ENCODE data around the gene PWWP2B.

PWWP2B gene

DNA sequence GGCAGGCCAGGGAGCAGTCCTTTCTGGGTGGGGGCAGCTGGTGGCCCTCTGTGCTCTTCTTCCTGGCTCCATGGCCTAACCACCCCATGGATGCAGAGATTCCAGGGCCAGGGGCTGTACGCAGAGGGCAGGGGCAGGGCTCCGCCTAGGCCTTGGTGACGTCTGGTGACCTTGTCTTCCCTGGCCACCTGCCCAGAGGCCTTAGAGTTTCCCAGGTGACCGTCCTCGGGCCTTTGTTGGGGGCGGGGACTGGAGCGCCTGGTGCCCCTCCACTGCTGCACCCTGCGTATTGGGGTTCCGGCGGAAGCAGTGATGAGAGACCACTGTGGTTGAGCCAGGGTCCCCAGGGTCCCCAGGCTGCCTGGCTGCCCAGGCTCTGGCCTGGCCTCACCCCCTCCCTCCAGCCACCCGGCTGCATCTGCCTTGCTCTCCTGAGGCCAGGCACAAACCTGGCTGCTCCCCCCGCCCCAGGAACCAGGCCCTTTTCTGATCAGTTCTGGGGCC lies 10.3 kb downstream of the PWWP2B start:
- no peak for DNase-seq (ENCODE audit: low read depth in 2 of 2)

DNA sequence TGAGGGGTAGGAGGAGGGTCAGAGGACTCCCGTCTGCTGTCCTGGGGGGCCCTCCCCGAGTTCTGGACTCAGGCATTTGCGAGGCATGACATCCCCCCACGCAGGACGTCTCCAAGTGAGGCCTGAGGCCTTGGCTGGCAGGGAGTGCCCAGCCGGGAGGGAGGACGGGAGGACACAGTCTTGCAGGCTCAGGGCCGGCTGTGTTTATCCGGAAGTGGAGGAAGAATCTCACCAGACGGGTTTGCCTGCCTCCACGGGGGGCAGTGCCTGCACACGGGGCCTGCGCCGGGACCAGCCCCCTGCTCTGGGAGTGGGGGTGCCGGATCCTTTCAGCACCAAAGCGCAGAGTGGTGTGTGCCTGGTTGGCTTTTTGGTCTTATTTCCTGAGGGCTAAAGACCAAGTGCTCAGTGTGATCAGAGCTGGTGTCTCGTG lies 10.9 kb downstream of the PWWP2B start:
- no peak for DNase-seq (ENCODE audit: low read depth in 2 of 2)

DNA sequence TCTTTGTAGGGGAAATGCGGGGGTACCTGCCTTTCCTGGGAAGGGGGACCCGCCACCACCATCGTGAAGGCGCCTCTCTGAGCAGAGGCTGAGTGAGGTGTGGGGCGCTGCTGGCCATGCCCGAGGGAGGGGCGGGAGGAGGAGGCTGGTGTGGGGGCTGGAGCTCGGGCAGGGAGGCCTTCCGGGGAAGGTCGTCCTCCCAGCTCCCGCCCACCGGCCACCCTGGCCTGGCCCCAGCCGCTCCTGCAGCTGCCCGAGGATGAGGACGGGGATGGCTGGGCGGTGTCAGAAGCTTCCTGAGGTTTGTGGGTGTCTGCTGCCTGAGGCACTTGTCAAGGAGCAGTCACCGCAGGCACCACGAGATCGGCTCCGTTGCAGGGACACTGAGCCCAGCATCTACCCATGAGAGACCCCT lies 11.4 kb downstream of the PWWP2B start:
- DNase-seq (ENCODE audit: low read depth in 2 of 2): no peak

DNA sequence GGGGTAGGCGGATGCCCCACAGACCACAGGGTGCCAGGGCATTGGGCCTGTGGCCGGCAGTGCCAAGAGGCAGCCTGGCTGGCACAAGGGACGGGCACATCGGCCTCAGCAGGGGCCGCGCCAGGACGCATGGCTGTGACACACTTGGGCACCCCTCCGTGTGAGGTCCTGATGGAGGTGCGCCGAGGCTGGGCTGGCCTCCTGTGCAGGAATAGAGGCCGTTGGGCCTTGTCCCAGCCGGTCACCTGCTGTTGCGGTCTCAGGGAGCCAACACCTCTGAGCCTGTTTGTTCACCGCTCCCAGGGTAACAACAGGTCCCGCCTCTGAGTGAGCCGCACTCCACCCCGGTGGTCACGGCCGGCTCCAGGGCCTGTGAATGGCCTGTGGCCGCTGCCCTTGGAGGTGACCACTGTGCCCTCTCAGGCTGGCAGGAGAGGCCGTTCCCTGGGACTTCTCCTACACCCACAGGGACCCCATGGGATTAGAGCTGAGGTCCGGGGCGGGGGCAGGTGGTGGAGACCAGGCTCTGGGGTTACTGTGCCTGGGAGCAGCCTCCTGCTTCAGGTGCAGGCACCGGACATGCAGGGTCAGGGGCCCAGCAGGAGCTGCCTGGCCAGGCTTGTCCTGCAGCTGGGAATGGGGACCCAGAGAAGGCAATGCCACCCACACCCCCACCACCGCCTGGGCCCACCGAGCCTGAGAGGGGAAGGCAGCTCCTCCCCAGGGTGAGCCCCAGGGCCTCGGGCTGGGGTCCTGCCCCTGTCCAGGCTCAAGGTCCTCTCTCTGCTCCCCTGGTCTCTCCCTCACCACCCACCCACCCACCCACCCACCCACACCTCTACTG lies 12.0 kb downstream of the PWWP2B start:
- no peak for DNase-seq (ENCODE audit: low read depth in 2 of 2)

DNA sequence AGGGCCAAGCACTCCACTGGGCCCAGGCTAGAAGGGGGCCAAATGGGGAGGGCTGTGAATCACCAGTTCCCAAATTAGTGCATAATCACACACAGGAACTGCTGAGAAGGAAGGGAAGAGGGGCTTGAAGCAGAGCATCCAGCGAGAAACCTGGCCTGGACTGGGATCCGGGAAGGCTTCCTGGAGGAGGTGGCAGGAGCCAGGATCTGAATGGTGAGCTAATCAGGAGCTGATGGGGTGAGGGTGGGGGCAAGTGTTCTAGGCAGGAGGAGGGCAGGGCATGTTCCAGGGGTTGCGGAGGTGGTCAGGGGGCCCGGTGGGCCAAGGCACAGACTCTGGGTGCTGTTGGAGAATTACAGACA lies 12.6 kb downstream of the PWWP2B start:
- DNase-seq (ENCODE audit: low read depth in 2 of 2): no peak

DNA sequence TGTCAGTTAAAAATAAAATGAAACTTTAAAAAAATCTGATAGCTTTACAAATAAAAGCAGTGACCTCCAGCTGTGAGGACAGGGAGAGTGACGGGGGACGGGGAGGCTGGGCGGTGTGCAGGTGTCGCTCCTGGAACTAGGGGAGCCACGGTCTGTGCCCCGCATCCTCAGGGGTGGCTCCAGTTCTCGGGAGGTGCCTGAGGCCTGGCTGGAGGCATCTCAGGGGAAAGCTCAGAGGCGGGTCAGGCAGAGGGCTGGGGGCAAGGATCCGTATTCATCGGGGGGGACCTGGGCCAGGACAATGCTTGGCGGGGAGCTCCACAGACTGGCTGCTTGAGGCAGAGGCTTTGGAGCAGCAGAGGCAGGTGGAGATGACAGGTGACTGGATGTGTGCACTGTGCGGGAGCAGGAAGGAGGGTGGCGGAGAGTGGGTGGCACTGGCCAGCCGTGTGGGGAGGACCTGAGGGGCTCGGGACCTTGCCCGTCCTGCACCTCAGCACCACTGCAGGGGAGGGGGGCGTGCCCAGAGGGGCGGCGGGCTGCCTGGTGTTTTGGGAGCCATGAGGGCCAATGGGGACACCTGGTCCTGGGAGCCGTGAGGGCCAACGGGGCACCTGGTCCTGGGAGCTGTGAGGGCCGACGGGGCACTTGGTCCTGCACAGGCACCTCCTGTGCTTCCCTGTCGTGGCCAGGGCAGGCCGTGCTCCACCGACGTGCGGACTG lies 13.2 kb downstream of the PWWP2B start:
- DNase-seq (ENCODE audit: low read depth in 2 of 2): no peak

DNA sequence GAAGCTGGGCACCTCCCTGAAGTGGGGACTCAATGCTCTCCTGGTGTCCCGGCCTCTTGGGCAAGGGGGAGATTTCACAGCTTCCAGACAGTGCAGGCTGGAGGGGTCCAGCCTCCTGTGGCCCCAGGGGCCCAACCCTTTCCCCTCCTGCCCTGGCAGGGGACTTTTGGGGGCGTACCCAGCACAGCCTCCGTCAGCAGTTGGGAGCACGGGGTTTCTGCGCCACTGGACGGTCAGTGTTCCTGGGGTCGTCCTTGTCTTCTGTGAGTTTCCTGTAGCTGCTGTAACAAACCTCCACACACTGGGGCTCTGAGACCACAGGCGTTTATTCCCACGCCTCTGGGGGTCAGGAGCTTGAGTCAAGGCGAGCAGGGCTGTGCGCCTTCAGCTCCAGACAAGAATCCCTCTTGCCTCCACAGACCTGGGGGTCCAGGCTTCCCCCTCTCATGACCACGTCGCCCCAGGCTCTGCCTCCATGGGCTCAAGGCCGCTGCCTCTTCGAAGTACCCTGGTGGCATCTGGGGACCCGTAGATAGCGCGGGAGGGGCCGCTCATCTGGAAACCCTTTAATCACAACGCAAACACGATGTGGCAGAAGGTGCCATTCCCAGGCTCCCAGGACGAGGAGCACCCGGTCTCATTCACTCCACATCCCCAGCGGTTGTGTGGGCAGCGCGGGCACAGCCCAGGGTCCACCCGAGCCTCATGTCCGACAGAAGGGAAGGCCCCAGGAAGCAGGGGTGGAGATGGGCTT lies 14.0 kb downstream of the PWWP2B start:
- DNase-seq (ENCODE audit: low read depth in 2 of 2): no peak

DNA sequence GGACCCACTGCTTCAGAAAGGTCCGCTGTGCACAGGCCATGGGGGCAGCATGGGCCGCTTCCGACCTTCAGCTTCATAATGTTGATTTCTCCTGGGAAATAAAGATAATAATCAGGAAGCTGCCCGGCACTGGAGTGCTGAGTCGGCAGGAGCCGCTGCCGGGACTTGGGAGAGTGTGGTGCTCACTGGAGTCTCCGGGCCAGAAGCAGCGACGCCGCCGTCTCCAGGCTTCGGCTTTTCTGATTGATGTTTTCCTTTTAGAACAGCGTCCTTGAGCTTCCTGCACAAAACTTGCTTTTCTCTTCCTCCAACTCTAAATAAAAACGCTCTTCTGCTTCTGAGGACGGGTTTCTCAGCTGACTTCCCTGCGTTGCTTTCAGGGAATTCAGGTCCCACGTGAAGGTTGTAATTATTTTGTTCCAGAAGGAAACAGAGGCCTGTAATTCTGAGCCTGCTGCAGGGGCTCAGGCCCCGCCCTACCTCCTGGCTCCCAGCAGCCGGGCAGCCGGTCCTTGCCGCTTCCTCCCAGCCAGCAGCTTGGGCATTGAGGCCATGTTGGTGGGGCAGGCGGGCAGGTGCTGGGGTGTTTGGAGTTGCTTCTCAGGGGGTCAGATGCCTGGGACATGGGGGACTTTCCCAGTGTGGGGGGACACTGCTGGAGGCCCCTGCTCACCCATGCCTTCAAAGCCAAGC lies 14.7 kb downstream of the PWWP2B start:
- DNase-seq (ENCODE audit: low read depth in 2 of 2): no peak

DNA sequence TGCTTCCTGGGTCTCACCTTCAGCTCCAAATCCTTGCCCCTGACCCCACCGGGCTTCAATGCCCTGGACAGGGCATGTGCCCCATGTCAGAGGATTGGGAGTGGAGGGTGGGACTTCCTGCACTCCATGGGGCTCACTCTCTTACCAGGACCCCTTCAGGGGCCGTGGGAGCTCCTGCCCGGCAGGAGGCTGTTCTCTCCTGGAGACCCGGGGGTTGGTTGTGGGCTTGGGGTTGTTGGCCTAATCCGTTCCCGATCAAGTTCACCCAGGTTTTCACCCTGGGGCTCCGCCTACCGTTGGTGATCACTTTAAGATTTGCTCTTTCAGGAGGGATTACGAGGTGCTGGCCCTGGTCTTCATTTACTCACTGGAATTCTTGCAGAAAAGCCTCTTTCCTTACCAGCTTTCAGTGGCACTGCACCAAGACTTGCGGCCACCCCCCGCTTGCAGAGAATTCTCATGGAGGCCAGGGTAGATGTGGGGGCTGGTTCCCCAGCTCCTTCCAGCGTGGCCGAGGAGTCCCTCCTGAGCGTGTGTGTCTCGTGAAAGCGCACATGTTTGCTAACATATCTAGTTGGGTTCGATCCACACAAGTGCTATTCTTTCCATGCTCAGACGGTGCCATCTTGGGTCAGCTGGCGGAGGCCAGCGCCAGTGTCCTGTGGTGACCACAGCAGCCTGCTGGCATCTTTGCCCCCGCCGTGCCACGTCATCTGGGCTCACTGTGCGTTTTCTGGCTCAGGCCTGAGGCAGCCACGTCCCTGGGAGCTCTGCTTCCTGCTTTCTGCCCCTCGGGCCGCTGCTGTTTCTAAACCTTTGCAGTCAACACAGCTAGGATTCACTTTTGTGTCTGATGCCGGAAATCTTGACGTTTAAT lies 15.6 kb downstream of the PWWP2B start:
- no peak for DNase-seq (ENCODE audit: low read depth in 2 of 2)

DNA sequence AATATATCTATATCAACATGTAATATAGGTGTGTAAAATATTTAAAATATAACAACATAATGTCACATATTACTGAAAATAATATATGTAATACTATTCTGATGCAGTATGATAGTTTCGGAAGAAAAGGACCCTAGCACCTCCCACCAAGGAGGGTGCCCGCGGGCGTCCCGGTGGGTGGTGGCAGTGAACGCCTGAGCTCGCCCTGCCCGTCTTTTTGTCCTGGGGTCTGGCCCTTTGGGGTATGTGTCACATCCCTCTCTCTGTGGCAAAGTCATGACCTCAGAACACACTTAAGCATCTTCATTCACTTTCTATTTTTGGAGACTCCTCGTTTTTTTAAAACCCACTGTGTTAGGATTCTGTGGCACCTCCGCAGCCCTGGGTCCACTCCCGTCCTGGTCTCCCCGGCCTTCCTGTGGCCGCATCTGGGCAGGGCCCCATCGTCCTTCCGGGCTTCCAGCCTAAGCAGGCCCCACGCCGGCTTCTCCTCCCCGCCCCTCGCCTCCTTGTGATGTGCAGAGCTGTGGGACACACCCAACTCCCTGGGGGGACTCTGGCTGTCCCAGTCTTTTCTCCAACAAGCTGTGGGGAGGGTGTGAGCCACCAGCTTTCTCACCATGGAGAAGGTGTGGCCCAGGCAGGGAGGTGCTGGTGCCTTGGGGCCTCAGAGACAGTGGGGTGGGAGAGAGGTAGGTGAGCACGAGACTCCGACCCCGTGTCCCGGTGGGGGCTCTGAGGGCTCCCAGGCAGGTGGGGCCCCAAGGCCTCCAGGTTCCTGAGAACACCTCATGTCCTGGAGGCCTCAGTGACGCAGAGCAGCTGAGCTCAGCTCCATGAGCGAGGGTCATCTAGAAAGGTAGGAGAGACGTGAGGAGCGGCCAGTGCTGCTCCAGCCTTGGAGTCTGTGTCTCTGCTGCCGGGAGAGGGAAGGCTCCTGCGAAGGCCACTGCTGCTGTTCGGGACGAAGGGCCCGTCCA lies 16.5 kb downstream of the PWWP2B start:
- DNase-seq (ENCODE audit: low read depth in 2 of 2): no peak

DNA sequence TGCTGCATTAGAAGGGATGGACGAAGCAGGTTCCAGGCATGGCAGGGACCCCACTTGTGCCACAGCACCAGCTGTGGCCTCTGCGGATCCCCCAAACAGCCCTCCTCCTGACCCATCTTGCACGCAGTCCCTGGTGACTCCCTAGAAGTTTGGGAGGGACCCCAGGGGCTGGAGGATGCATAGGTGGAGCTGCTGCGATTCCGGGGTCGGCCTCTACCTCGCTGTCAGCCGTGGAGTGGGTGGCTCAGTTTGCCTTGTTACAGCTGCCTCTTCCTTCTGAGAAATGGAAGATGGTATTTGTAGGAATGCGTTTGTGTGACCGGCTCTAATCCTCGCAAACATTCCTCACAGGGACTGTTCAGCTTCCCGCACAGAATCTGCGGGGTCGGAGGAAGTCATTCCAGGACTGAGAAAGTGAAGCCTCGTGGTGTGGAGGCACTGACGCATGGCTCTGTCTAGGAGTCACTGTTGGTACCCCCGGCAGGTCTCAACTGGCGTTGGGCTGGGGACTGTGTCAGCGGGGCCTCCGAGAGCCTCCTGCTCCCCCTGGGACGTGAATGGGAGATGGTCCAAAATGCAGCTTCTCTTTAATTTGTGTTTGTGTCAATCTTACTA lies 17.5 kb downstream of the PWWP2B start:
- DNase-seq (ENCODE audit: low read depth in 2 of 2): no peak

DNA sequence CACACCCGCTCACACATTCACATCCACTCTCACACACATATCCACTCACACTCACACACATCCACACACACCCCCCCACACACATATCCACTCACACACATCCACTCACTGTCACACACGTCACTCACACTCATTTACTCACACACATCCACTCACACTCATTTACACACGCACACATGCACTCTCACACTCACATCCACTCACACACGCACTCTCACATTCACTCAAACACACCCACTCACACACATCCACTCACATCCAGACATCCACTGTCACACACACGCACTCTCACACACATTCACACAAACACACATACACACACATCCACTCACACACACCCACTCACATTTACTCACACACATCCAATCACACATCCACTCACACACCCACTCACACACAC lies 18.3 kb downstream of the PWWP2B start:
- DNase-seq (ENCODE audit: low read depth in 2 of 2): no peak

DNA sequence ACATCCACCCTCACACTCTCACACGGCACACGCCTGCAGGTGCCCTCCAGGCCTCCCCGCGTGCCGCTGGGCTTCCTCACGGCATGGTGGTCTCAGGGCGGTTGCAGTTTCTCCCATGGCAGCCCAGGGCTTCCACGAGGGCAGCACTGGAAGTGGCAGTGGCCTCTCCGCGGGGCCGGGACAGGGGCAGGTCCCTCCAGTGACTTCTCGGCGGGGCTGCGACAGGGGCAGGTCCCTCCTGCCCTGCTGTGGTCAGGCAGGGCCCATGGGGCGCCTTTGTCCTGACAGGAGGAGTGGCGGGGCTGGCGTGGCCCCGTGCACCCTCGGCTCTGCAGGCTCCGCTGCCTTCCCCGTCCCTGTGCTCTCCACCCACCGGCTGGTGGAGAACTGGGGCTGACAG lies 19.0 kb downstream of the PWWP2B start:
- no peak for DNase-seq (ENCODE audit: low read depth in 2 of 2)

DNA sequence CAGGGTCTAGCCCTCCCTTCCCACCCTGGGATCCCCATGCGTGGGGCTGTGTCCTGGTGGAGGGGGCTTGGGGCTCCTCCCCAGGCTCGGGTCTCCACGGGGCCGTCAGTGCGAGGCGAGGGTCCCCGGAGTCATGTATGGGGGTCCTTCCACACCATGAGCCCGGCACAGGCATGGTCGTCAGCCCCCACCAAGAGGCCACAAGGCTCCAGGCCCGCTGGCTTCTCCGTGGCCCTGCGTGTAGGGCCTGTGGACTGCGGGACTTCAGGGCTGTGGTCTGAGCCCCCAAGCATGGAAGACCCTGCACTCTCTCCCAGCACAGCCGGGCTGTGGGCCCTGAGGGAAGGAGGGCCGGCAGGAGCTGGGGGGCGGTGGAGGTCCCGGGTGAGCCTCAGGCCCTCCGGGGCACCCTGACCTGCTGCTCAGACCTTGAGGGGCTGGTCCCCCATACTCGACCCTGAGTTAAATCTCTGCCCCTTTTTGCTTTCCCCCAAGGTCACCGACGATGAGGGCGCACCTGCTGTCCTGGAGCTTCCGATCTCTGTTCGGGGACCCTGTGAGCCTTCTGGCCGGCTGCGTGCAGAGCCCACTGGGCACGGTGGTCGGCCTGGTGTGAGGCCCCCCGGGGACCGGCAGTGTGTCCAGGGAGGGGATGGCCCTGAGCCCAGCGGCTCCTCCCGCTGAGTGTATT lies 19.7 kb downstream of the PWWP2B start:
- no peak for DNase-seq (ENCODE audit: low read depth in 2 of 2)

DNA sequence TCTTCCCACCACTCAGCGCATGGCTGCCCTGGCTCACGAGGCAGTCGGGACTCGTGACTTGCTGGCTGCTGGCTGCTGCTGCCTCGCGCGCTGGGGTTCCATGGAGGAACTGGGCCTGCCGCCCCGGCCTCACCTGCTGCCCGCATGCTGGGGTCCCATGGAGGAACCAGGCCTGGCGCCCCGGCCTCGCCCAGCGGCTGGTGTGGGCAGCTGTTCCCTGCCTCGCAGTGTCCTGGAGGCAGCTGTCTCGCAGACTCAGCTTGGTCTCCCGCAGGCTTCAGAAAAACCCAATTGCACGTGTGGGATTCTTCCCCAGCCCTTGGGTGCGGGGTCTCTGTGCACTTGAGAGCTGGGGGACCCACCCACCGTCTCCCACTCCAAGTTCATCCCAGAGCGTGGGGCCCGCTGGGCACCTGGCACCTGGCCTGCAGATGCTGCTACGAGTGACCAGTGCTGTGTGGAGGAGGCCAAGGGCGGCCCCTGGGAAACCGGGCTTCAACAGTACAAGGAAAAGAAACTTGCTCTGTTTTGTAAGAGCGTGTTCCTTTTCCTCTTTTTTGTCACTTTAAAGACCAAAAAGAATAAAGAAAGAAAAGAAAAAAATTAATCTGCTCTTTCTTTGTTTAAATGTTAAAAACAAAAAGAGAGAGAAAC lies 20.4 kb downstream of the PWWP2B start:
- no peak for DNase-seq (ENCODE audit: low read depth in 2 of 2)

DNA sequence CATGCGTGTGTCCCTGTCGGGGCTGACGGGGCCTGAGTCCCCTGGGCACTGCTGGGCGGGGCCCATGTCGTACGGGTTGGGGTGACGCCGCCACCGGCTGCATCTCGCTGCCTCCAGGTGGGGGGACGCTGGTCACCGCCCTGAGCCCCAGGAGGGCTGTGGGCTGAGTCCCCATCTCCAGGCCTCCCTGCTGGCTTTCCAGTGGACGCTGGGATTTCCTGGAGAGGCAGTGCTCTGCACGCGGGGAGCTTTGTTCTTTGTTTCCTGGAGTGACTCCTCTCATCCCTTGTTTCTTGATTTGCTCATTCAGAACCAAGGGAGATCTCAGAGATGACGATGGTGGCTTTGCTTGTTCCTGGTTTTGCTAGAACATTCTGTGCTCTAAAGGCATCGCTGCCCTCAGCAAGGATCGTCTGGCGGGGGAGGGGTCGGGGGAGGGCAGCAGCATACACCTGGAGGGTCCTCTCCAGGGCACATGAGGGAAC lies 21.0 kb downstream of the PWWP2B start:
- DNase-seq (ENCODE audit: low read depth in 2 of 2): no peak

DNA sequence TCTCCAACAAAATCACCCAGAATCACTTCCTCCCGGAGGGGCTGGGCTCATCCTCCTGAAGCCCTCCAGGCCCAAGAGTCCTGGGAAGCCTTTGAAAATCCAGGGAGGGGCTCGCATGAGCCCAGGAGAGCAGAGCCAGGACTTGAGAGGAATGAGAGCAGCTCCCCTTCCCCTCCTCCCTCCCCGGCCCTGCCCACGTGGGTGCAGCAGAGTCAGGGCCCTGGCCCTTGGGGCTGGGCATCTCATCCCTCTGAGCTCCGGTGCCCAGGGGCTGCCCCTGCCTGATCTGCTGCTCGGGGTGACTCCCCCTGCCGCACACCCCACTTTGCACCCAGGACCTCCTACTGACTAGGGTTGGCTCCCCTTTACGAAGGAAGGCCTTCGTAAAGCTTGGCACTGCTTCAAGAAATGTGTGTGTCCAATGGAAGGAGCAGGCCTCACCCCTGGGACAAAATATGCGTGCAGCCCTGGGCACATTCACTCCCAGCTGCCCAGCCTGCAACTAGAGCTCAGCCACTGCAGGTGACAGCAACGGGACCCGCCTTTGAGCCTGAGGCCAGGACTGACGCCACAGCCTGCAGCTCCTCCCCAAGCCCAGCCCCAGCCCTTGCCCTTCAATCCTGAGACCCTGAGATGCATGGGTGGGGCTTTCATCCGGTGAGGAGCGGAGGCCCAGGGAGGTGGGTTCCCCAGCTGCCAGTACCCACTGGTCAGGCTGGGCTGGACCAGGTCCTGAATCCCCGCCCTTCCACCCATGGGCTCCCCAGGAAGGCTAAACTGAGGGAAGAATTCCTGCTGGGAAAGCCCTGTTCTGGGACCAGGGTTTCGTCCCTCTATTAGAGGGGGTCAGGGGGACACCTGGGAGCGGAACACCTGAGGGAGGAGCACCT lies 21.8 kb downstream of the PWWP2B start:
- no peak for DNase-seq (ENCODE audit: low read depth in 2 of 2)
